ENCODE results near the gene PARD3. TPM values are rescaled to one million over a fixed set of nuclear protein-coding genes. Genes with fewer than 3 reads are reported as not detected.
"Not testable (repeated sequence)": the region's sequence is repeated elsewhere in the genome, so short reads cannot be mapped to it uniquely, and the experiment has no call there.

The PARD3 gene
- total RNA-seq, 4 donors from 2014 or later, result 115 to 226 (median 141) TPM

- H3K36me3 ChIP-seq, result no peaks in the 10 kb centered on the region
- H3K4me3 ChIP-seq, result no peak overlapping the region
- 71% methylated on average over 2 of the region's 2 CpGs for WGBS
- DNase-seq (ENCODE audit: low spot score in 2 of 2), result no peak
- H3K9me3 ChIP-seq, result no peaks in the 10 kb centered on the region
- H3K4me1 ChIP-seq, result peaks cover 46% of the 10 kb centered on the region
- no peak overlapping the region for H3K27ac ChIP-seq
- no peaks in the 10 kb centered on the region for H3K27me3 ChIP-seq
- TF ChIP-seq, protein P1, sequence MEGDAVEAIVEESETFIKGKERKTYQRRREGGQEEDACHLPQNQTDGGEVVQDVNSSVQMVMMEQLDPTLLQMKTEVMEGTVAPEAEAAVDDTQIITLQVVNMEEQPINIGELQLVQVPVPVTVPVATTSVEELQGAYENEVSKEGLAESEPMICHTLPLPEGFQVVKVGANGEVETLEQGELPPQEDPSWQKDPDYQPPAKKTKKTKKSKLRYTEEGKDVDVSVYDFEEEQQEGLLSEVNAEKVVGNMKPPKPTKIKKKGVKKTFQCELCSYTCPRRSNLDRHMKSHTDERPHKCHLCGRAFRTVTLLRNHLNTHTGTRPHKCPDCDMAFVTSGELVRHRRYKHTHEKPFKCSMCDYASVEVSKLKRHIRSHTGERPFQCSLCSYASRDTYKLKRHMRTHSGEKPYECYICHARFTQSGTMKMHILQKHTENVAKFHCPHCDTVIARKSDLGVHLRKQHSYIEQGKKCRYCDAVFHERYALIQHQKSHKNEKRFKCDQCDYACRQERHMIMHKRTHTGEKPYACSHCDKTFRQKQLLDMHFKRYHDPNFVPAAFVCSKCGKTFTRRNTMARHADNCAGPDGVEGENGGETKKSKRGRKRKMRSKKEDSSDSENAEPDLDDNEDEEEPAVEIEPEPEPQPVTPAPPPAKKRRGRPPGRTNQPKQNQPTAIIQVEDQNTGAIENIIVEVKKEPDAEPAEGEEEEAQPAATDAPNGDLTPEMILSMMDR (IDR thresholded peaks at IDR 0.05), result no peak
- TF ChIP-seq EP300 (IDR thresholded peaks at IDR 0.05) (no peak), POLR2AphosphoS5 (IDR thresholded peaks at IDR 0.05) (no peak)
Measured at GRCh38 chr10:34702982-34703381, 112.1 kb downstream of the PARD3 start.

DNA sequence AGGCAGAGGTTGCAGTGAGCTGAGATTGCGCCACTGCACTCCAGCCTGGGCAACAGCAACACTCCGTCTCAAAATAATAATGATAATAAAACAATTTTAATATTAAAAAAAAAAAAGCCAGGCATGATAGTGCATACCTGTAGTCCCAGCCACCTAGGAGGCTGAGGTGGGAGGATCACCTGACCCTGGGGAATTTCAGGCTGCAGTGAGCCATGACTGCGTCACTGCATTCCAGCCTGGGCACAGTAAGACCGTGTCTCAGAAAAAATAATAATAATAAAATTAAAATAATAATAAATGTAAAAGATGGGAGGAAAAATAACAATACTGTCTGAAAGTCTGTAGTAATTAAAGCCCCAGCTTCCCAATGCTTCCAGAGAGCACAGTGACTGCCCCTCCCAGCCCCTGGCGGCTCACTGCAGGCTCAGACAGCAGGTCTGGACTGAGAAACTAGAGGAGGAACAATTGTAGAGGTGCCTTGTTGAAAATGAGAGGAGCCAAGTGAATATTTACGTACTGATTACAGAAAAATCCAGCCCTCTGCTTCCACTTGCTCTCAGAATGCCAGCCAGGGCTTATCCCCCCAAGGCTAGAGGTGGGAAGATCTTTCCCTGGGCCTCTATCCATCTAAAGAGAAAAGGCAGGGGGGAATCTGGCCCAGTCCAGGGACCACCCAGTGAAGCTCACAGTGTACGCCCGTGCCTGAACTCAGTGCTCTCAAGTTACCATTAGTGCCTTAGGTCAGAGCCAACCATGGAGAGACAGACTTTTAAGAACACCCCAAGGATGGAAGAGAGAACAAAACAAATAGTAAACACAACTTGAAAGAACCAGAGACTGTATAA is 112.8 kb downstream of the PARD3 start:
- no peak for DNase-seq (ENCODE audit: low spot score in 2 of 2)

DNA sequence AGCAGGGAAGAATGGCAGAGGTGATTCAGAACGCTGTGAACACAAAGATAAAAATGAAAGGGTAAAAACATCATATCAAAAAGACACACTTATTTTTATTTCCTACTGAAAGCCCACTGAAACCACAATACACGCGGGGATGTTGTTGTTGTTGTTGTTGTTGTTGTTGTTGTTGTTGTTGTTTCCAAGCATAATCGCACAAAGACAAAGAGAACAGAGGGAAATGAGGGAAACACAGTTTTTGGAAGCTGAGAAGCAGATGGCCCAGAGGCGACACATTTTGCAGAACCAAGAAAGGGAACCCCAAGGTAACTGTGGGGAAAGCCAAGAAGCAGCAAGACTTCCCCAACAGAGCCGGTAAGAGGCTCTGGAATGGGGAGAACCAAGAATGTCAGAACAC is 113.9 kb downstream of the PARD3 start:
- no peak overlapping the region for H3K4me3 ChIP-seq
- TF ChIP-seq POLR2A (IDR thresholded peaks at IDR 0.05) (no peak), POLR2AphosphoS5 (IDR thresholded peaks at IDR 0.05) (no peak), EP300 (IDR thresholded peaks at IDR 0.05) (no peak)
- TF ChIP-seq, protein P1 (IDR thresholded peaks at IDR 0.05), result no peak
- H3K36me3 ChIP-seq, result no peaks in the 10 kb centered on the region
- WGBS, result 79% methylated on average over 6 of the region's 6 CpGs
- H3K27ac ChIP-seq, result no peak overlapping the region
- H3K9me3 ChIP-seq, result no peaks in the 10 kb centered on the region
- H3K4me1 ChIP-seq, result peaks cover 64% of the 10 kb centered on the region
- no peak for DNase-seq (ENCODE audit: low spot score in 2 of 2)
- H3K27me3 ChIP-seq, result no peaks in the 10 kb centered on the region

More for the DNA sequence above, 112.8 kb downstream of the PARD3 start:
- Histone ChIP-seq H3K27me3 (no peaks in the 10 kb centered on the region), H3K36me3 (no peaks in the 10 kb centered on the region), H3K4me3 (no peak overlapping the region), H3K4me1 (peaks cover 52% of the 10 kb centered on the region), H3K9me3 (no peaks in the 10 kb centered on the region), H3K27ac (peak overlapping the region; percentile 47)
- TF ChIP-seq EP300 (IDR thresholded peaks at IDR 0.05), result no peak
- 65% methylated on average over 8 of the region's 8 CpGs for WGBS

DNA sequence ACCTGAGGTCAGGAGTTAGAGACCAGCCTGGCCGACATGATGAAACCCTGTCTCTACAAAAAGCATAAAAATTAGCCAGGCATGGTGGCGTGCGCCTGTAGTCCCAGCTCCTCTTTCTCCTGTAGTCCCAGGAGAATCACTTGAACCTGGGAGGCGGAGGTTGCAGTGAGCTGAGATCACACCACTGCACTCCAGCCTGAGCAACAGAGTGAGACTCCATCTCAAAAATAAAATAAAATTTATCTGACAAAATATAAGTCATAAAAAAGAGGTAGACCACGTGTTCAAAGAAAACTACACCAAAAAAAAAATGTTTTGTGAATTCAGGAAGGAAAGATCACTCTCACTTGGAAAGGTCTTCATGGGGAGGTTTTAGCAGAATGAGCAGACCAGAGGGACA is 114.3 kb downstream of the PARD3 start:
- not testable (repeated sequence) for H3K9me3 ChIP-seq; DNase-seq (ENCODE audit: low spot score in 2 of 2); H3K4me3 ChIP-seq; H3K27me3 ChIP-seq; H3K36me3 ChIP-seq; H3K27ac ChIP-seq
- 80% methylated on average over 5 of the region's 5 CpGs for WGBS
- peaks cover 68% of the 10 kb centered on the region for H3K4me1 ChIP-seq

- Histone ChIP-seq H3K27ac (no peak overlapping the region), H3K4me3 (no peak overlapping the region), H3K36me3 (no peaks in the 10 kb centered on the region), H3K9me3 (no peaks in the 10 kb centered on the region), H3K4me1 (peaks cover 75% of the 10 kb centered on the region), H3K27me3 (no peaks in the 10 kb centered on the region)
- TF ChIP-seq POLR2A (IDR thresholded peaks at IDR 0.05) (no peak), POLR2AphosphoS5 (IDR thresholded peaks at IDR 0.05) (no peak), EP300 (IDR thresholded peaks at IDR 0.05) (no peak)
- TF ChIP-seq, protein P1 (IDR thresholded peaks at IDR 0.05), result no peak
- 87% methylated on average over 4 of the region's 4 CpGs for WGBS
- DNase-seq (ENCODE audit: low spot score in 2 of 2), result no peak
Measured at GRCh38 chr10:34699904-34700517, 115.1 kb downstream of the PARD3 start.

DNA sequence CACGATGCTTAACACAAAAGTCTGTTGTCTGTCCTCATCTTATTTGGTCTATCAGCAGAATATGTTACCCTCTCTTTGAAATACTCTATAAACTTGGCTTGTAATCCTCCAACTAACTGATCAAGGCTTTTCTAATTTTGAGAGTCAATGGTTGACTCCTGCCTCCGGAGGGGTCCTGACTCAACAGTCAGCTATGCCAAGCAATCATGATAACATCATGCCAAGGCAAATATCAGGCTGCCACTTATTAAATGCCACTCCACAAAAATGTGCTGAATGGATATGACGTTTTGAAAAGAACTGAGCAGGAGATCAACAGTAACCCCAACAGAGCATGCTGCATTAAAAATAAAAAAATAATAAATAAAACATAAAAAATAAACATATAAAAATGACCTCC is 116.1 kb downstream of the PARD3 start:
- TF ChIP-seq POLR2AphosphoS5 (IDR thresholded peaks at IDR 0.05), result no peak
- TF ChIP-seq POLR2A (IDR thresholded peaks at IDR 0.05), result no peak
- TF ChIP-seq, protein P1 (IDR thresholded peaks at IDR 0.05), result no peak
- TF ChIP-seq EP300 (IDR thresholded peaks at IDR 0.05), result no peak
- peaks cover 77% of the 10 kb centered on the region for H3K4me1 ChIP-seq
- WGBS, result 30% methylated on average over 3 of the region's 3 CpGs

More for the DNA sequence above, 116.1 kb downstream of the PARD3 start:
- H3K27ac ChIP-seq, result no peak overlapping the region
- H3K36me3 ChIP-seq, result no peaks in the 10 kb centered on the region
- H3K4me3 ChIP-seq, result no peak overlapping the region
- H3K9me3 ChIP-seq, result no peaks in the 10 kb centered on the region
- DNase-seq (ENCODE audit: low spot score in 2 of 2), result no peak
- H3K27me3 ChIP-seq, result no peaks in the 10 kb centered on the region
